GOT3 (cell line): ENCODE data around the gene TRIM61.
"Not testable (repeated sequence)": the region's sequence is repeated elsewhere in the genome, so short reads cannot be mapped to it uniquely, and the experiment has no call there.

Source experiments
- DNase-seq: peaks from one replicate; lab custom pipeline; 2025; ENCODE audit warnings: mixed read lengths; lab: John Stamatoyannopoulos, UW

The TRIM61 gene

GRCh38 chr4:164977243-164978164 lies at the start of gene TRIM61:
TSS of gene TRIM61 (minus strand) at chr4:164977657. CDS start at chr4:164970002, 7,655 bp downstream.
- no peak for DNase-seq

- DNase-seq: not testable (repeated sequence)
Measured at GRCh38 chr4:165025782-165026181, 48.3 kb upstream of the TRIM61 start.

DNA sequence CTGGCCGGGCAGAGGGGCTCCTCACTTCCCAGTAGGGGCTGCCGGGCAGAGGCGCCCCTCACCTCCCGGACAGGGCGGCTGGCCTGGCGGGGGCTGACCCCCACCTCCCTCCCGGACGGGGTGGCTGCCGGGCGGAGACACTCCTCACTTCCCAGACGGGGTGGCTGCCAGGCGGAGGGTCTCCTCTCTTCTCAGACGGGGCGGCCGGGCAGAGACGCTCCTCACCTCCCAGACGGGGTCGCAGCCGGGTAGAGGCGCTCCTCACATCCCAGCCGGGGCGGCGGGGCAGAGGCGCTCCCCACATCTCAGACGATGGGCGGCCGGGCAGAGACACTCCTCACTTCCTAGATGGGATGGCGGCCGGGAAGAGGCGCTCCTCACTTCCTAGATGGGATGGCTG lies 42.5 kb upstream of the TRIM61 start:
- not testable (repeated sequence) for DNase-seq

- DNase-seq: no peak
Measured at GRCh38 chr4:165016971-165017370, 39.5 kb upstream of the TRIM61 start.

- DNase-seq: no peak
Measured at GRCh38 chr4:165013691-165014090, 36.2 kb upstream of the TRIM61 start.

- DNase-seq: no peak
Measured at GRCh38 chr4:165011403-165011802, 33.9 kb upstream of the TRIM61 start.

DNA sequence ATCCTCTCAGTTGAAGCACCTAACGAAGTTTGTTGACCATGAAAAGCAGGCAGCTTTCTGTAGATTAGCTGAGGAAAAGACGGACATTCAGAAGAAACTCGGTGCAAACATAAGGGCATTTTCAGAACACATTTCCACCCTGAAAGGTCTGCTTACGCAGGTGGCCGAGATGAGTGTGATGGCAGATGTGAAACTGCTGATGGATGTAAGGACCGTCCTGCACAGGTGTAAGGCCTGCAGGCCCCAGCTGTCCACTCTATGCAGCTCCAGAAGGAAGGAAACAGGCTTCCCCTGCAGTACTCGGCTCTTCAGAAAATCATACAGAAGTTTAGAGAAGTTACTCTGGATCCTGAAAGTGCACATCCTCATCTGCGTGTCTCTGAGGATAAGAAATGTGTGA lies 33.5 kb upstream of the TRIM61 start:
- DNase-seq: no peak

DNA sequence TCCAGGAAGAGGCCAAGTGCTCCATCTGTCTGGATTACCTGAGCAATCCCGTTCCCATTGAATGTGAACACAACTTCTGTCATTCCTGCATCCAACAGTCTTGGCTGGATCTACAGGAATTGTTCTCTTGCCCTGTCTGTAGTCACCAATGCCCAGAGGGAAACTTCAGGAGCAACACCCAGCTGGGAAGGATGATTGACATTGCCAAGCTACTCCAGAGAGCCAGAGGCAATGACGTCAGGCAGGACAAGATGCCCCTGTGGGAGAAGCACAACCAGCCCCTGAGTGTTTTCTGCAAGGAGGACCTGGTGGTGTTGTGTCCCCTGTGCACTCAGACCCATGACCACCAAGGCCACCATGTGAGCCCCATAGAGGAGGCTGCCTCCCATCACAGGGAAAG lies 33.0 kb upstream of the TRIM61 start:
- DNase-seq: no peak

GRCh38 chr4:165009493-165010227 lies 32.2 kb upstream of the TRIM61 start:
- no peak for DNase-seq

DNA sequence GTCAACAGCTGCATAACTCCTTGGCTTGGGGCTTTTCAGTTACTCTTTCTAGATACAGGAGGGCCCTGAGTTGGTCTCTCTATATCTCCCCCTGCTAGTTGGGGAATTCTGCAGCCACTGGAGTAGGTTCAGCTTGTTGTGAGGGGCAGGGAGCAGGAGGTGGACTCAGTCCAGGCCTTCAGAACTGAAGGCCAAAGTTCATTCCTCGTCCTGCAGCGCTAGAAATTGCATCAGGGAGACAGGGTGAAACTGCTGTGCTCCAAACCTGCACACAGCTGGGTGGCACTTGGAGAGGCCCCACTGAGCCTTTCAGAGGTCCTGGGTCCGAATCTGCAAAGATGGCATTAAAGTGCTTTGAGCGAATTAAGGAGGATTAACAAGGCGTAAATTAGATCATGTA lies 29.4 kb upstream of the TRIM61 start:
- no peak for DNase-seq

GRCh38 chr4:165006456-165006855 lies 29.0 kb upstream of the TRIM61 start:
- DNase-seq: no peak

- DNase-seq: no peak
Measured at GRCh38 chr4:165005352-165005925, 28.0 kb upstream of the TRIM61 start.

GRCh38 chr4:165001957-165002356 lies 24.5 kb upstream of the TRIM61 start:
- not testable (repeated sequence) for DNase-seq

DNA sequence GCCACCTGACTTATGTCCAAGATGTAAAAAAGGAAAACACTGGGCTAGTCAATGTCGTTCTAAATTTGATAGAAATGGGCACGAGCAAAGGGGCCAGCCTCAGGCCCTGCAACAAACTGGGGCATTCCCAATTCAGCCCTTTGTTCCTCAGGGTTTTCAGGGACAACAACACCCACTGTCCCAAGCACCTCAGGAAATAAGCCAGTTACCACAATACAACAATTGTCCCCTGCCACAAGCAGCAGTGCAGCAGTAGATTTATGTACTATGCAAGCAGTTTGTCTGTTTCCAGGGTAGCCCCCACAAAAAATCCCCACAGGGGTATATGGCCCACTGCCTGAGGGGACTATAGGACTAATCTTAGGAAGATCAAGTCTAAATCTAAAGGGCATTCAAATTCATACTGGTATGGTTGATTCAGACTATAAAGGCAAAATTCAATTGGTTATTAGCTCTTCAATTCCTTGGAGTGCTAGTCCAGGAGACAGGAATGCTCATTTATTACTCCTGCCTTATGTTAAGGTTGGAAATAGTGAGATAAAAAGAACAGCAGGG lies 21.1 kb upstream of the TRIM61 start:
- DNase-seq: not testable (repeated sequence)

- DNase-seq: no peak
Measured at GRCh38 chr4:164997941-164998340, 20.5 kb upstream of the TRIM61 start.

DNA sequence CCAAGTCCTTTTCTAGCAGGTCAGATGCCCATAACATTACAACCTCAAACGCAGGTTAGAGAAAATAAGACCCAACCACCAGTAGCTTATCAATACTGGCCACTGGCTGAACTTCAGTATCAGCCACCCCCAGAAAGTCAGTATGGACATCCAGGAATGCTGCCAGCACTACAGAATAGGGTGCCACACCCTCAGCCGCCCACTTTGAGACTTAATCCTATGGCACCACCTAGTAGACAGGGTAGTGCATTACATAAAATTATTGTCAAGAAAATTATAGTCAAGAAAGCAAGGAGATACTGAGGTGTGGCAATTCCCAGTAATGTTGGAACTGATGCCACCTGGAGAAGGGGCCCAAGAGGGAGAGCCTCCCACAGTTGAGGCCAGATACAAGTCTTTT lies 19.9 kb upstream of the TRIM61 start:
- DNase-seq: no peak

- not testable (repeated sequence) for DNase-seq
Measured at GRCh38 chr4:164996123-164996522, 18.7 kb upstream of the TRIM61 start.

DNA sequence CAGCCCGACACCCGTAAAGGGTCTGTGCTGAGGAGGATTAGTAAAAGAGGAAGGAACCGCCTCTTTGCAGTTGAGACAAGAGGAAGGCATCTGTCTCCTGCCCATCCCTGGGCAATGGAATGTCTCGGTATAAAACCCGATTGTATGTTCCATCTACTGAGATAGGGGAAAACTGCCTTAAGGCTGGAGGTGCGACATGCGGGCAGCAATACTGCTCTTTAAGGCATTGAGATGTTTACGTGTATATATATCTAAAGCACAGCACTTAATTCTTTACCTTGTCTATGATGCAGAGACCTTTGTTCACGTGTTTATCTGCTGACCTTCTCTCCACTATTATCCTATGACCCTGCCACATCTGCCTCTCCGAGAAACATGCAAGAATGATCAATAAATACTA lies 13.3 kb upstream of the TRIM61 start:
- not testable (repeated sequence) for DNase-seq

- no peak for DNase-seq
Measured at GRCh38 chr4:164989471-164989870, 12.0 kb upstream of the TRIM61 start.

GRCh38 chr4:164971929-164972328 lies 5.5 kb downstream of the TRIM61 start:
- not testable (repeated sequence) for DNase-seq

DNA sequence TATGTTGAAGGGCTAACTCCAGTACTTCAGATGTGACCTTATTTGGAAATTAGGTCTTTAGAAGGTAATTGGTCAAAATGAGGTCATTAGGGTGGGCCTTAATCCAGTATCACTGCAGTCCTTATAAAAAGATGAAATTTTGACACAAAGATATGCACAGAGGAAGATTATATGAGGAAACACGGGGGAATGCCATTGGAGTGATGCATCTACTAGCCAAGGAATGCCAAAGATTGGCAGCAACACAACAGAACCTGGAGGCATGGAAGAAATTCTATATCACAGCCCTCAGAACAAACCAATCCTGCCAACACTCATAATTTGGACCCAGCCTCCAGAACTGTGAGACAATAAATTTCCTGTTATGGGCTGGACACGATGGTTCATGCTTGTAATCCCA lies 17.6 kb downstream of the TRIM61 start:
- DNase-seq: no peak

DNA sequence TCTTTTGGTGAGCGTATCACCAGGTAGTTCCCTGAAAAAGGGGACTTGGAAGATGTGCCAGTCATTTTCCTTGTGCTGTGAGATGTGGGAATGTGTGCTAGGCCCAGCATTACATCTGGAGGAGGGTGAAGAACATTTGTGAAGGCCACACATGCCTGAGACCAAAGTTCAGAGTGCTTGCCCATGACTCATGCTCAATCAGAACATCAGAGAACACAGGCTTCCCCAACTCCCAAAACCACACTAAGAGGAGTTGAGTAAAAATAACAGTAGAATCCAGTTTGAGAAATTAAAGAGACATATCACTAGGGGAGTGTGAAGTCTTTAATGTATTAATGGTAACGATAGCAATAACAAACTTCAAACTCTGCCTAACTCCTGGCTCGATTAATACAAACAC lies 18.0 kb downstream of the TRIM61 start:
- DNase-seq: not testable (repeated sequence)
